ENCODE results near the gene UBE2G1. TPM values are rescaled to one million over a fixed set of nuclear protein-coding genes. Genes with fewer than 3 reads are reported as not detected.
A peak's percentile ranks its signal among the peaks of the same experiment; 100 is the strongest.

The UBE2G1 gene
- total RNA-seq, 4 donors from 2014 or later, result 152 to 217 (median 180) TPM

- Histone ChIP-seq H3K4me1 (peaks cover 31 to 48% of the 10 kb centered on the region in 2 donors), H3K27me3 (no peaks in the 10 kb centered on the region), H3K4me3 (peak overlapping the region; percentile 79 to 100 (median 94)), H3K36me3 (no peaks in the 10 kb centered on the region), H3K27ac (peak overlapping the region; percentile 89 to 100 (median 98)), H3K9me3 (no peaks in the 10 kb centered on the region)
- ATAC-seq (peak; percentile 49 to 56), DNase-seq (peak; percentile 34 to 72)
- intact Hi-C loops (cut with DNase I; ENCODE audit: low total_unique reads) (loop anchor here (1.0 to 10.0 kb wide), 6 partner anchors 18 to 1970 kb away; partner anchors contain the start of genes CYB5D2 and ZZEF1), in situ Hi-C loops (cut with MboI; ENCODE audit: low sequenced_read_pairs in 4 of 4) (loop anchor here in 1 of 4 donors (10.0 kb wide), 1 partner anchor 130 kb away; no protein-coding TSS in a partner anchor)
- TF ChIP-seq CTCF (IDR thresholded peaks at IDR 0.05 in 4 of 5, conservative IDR thresholded peaks at IDR 0.05 in 1 of 5) (no peak), POLR2A (IDR thresholded peaks at IDR 0.05) (no peak)
Observed at GRCh38 chr17:4364622-4365041, 1.8 kb downstream of the UBE2G1 start.

DNA sequence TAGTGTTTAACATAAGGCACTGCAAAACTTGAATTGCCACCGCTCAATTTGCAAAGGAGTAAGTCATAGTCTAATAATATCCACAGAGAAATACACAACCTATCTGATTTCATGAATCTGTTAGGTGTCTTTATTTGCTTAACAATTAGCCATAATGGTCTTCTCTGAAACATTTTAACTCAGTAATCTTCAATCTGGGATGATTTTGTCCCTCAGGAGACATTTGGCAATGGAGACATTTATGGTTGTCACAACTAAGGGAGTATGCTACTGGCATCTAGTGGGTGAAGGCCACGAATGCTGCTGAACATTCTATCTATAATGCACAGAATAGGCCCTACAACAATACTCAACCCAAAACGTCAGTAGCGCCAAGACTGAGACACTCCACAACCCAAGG lies 4.3 kb downstream of the UBE2G1 start:
- intact Hi-C loops (cut with DNase I; ENCODE audit: low total_unique reads), result loop anchor here (2.0 to 10.0 kb wide), 3 partner anchors 21 to 1967 kb away; no protein-coding TSS in a partner anchor
- peaks cover 56 to 68% of the 10 kb centered on the region in 2 donors for H3K4me1 ChIP-seq
- ATAC-seq (no peak), DNase-seq (no peak)
- no peaks in the 10 kb centered on the region for H3K9me3 ChIP-seq
- no peaks in the 10 kb centered on the region for H3K36me3 ChIP-seq
- peak overlapping the region in 2 of 4 donors; percentile 14 to 16 for H3K4me3 ChIP-seq
- TF ChIP-seq CTCF (IDR thresholded peaks at IDR 0.05 in 4 of 5, conservative IDR thresholded peaks at IDR 0.05 in 1 of 5), result no peak
- TF ChIP-seq POLR2A (IDR thresholded peaks at IDR 0.05), result no peak
- peak overlapping the region; percentile 89 to 100 (median 98) for H3K27ac ChIP-seq
- no peaks in the 10 kb centered on the region for H3K27me3 ChIP-seq
- in situ Hi-C loops (cut with MboI; ENCODE audit: low sequenced_read_pairs in 4 of 4), result loop anchor here in 1 of 4 donors (10.0 kb wide), 1 partner anchor 127 kb away; no protein-coding TSS in a partner anchor

- no peaks in the 10 kb centered on the region for H3K9me3 ChIP-seq
- DNase-seq (no peak), ATAC-seq (no peak)
- no peak overlapping the region for H3K4me3 ChIP-seq
- TF ChIP-seq POLR2A (IDR thresholded peaks at IDR 0.05) (no peak), CTCF (IDR thresholded peaks at IDR 0.05 in 4 of 5, conservative IDR thresholded peaks at IDR 0.05 in 1 of 5) (no peak)
- in situ Hi-C loops (cut with MboI; ENCODE audit: low sequenced_read_pairs in 4 of 4), result no loop called here
- intact Hi-C loops (cut with DNase I; ENCODE audit: low total_unique reads), result no loop called here
- H3K36me3 ChIP-seq, result no peaks in the 10 kb centered on the region
- peak overlapping the region; percentile 89 to 100 (median 98) for H3K27ac ChIP-seq
- H3K27me3 ChIP-seq, result no peaks in the 10 kb centered on the region
- peaks cover 70 to 78% of the 10 kb centered on the region in 2 donors for H3K4me1 ChIP-seq
Observed at GRCh38 chr17:4358154-4358553, 8.3 kb downstream of the UBE2G1 start.

- DNase-seq, result no peak
- Histone ChIP-seq H3K4me3 (no peak overlapping the region), H3K9me3 (no peaks in the 10 kb centered on the region), H3K4me1 (peaks cover 68 to 74% of the 10 kb centered on the region in 2 donors), H3K36me3 (no peaks in the 10 kb centered on the region), H3K27ac (peak overlapping the region; percentile 89 to 100 (median 98)), H3K27me3 (no peaks in the 10 kb centered on the region)
- in situ Hi-C loops (cut with MboI; ENCODE audit: low sequenced_read_pairs in 4 of 4), result no loop called here
- intact Hi-C loops (cut with DNase I; ENCODE audit: low total_unique reads), result no loop called here
- TF ChIP-seq POLR2A (IDR thresholded peaks at IDR 0.05) (no peak), CTCF (IDR thresholded peaks at IDR 0.05 in 4 of 5, conservative IDR thresholded peaks at IDR 0.05 in 1 of 5) (no peak)
- no peak for ATAC-seq
Observed at GRCh38 chr17:4357671-4358070, 8.8 kb downstream of the UBE2G1 start.
